Breast epithelium (tissue), 4 donors: Measurements from ENCODE around the gene TGFBR3. TPM values are rescaled to one million over a fixed set of nuclear protein-coding genes. Genes with fewer than 3 reads are reported as not detected.

Experiments used
- DNase-seq, 2 donors: peaks; one replicate each; pipeline ENCODE4 v3.0.0-alpha.2; 2019; ENCODE audit warnings: low spot score in 2 of 2
- H3K27ac ChIP-seq, 2 donors: fragments of 200-600 bp; sonication (generic) in 1 of 2; one replicate each; pipeline ENCODE4 v1.5.1; 2016 to 2019; ENCODE audit warnings: mild to moderate bottlenecking in 1 of 2
- H3K27me3 ChIP-seq, 2 donors: fragments of 200-600 bp; sonication (generic) in 1 of 2; one replicate each; pipeline versions ENCODE4 v1.5.1 to v1.6.0; 2017 to 2019; ENCODE audit warnings: control low read depth in 1 of 2, mild to moderate bottlenecking in 1 of 2
- H3K36me3 ChIP-seq: fragments of 200-600 bp; one replicate; pipeline ENCODE4 v1.5.1; 2019
- H3K4me1 ChIP-seq, 2 donors: fragments of 200-600 bp; sonication (generic); one replicate each; pipeline ENCODE4 v1.5.1; 2016 to 2019; ENCODE audit warnings: control low read depth in 1 of 2
- H3K4me3 ChIP-seq, 3 donors: fragments of 200-600 bp; sonication (generic); 1 replicate in 2 of 3; 2 replicates in 1 of 3; pipeline ENCODE4 v1.5.1; 2016 to 2019; ENCODE audit warnings: mild to moderate bottlenecking in 3 of 3, moderate library complexity in 2 of 3
- H3K9me3 ChIP-seq, 2 donors: fragments of 200-600 bp; sonication (generic) in 1 of 2; one replicate each; pipeline ENCODE4 v1.5.1; 2016 to 2019; ENCODE audit warnings: control low read depth in 1 of 2
- CTCF ChIP-seq, 3 donors: fragments of 450-650 bp; IDR thresholded peaks; one replicate each; pipeline ENCODE4 v1.5.1; 2016 to 2017; ENCODE audit warnings: antibody characterized with exemption in 3 of 3, mild to moderate bottlenecking in 3 of 3, moderate library complexity in 3 of 3
- POLR2A ChIP-seq: fragments of 450-650 bp; IDR thresholded peaks from one replicate; pipeline ENCODE4 v1.6.1; 2016; ENCODE audit warnings: antibody characterized with exemption, mild to moderate bottlenecking, moderate library complexity
- POLR2AphosphoS5 ChIP-seq, 3 donors: sonication (generic); formaldehyde crosslinking; IDR thresholded peaks; one replicate each; pipeline ENCODE4 v1.6.1; 2017; ENCODE audit warnings: antibody characterized with exemption in 3 of 3
- intact Hi-C: fragments of 100-400 bp; cut with DNase I; formaldehyde crosslinking; loops from one replicate; pipeline ENCODE4 v1.15.1; 2023; ENCODE audit warnings: low total_unique reads
- total RNA-seq, 3 donors: library from RNA; depleted of rRNA; stranded (reverse); fragments of >200 nt; gene quantifications; one replicate each; pipeline ENCODE4 v1.1.0, GENCODE V29; 2016

TGFBR3 gene
- total RNA-seq, 3 donors from 2014 or later, result 127 to 287 (median 167) TPM

- intact Hi-C loops, result no loop called here
- H3K9me3 ChIP-seq, result no peaks in the 10 kb centered on the region
- H3K4me3 ChIP-seq, result no peak overlapping the region
- H3K27ac ChIP-seq, result peak overlapping the region; percentile 40 to 74
- no peak for DNase-seq
- no peaks in the 10 kb centered on the region for H3K36me3 ChIP-seq
- H3K4me1 ChIP-seq, result peaks cover 6 to 8% of the 10 kb centered on the region in 2 donors
- H3K27me3 ChIP-seq, result no peaks in the 10 kb centered on the region
- TF ChIP-seq CTCF (IDR thresholded peaks at IDR 0.05) (no peak), POLR2AphosphoS5 (IDR thresholded peaks at IDR 0.05) (no peak), POLR2A (no peak)
These were observed 104.6 kb downstream of the TGFBR3 start for GRCh38 chr1:91781371-91781825.

GRCh38 chr1:91779548-91780021, 106.4 kb downstream of the TGFBR3 start:
- TF ChIP-seq CTCF (IDR thresholded peaks at IDR 0.05) (no peak), POLR2A (no peak), POLR2AphosphoS5 (IDR thresholded peaks at IDR 0.05) (no peak)
- no peak for DNase-seq
- Histone ChIP-seq H3K9me3 (no peaks in the 10 kb centered on the region), H3K4me3 (no peak overlapping the region), H3K36me3 (no peaks in the 10 kb centered on the region), H3K4me1 (peaks cover 6 to 22% of the 10 kb centered on the region in 2 donors), H3K27ac (peak overlapping the region in 1 of 2 donors; percentile 46), H3K27me3 (no peaks in the 10 kb centered on the region)
- intact Hi-C loops, result no loop called here

GRCh38 chr1:91778964-91779363, 107.0 kb downstream of the TGFBR3 start:
- H3K36me3 ChIP-seq, result no peaks in the 10 kb centered on the region
- H3K27ac ChIP-seq, result peak overlapping the region in 1 of 2 donors; percentile 46
- TF ChIP-seq CTCF (IDR thresholded peaks at IDR 0.05), result no peak
- TF ChIP-seq POLR2A, result no peak
- TF ChIP-seq POLR2AphosphoS5 (IDR thresholded peaks at IDR 0.05), result no peak
- H3K9me3 ChIP-seq, result no peaks in the 10 kb centered on the region
- intact Hi-C loops, result no loop called here
- no peak for DNase-seq
- no peak overlapping the region for H3K4me3 ChIP-seq
- no peaks in the 10 kb centered on the region for H3K27me3 ChIP-seq
- peaks cover 8 to 22% of the 10 kb centered on the region in 2 donors for H3K4me1 ChIP-seq

- DNase-seq, result no peak
- Histone ChIP-seq H3K4me1 (peaks cover 8 to 22% of the 10 kb centered on the region in 2 donors), H3K27me3 (no peaks in the 10 kb centered on the region), H3K36me3 (no peaks in the 10 kb centered on the region), H3K27ac (peak overlapping the region; percentile 79 to 80), H3K9me3 (no peaks in the 10 kb centered on the region), H3K4me3 (no peak overlapping the region)
- no peak for TF ChIP-seq POLR2AphosphoS5 (IDR thresholded peaks at IDR 0.05)
- TF ChIP-seq POLR2A, result no peak
- TF ChIP-seq CTCF (IDR thresholded peaks at IDR 0.05), result no peak
- intact Hi-C loops, result no loop called here
These were observed 108.2 kb downstream of the TGFBR3 start for GRCh38 chr1:91777630-91778300.

- no peak for TF ChIP-seq POLR2A
- TF ChIP-seq POLR2AphosphoS5 (IDR thresholded peaks at IDR 0.05), result no peak
- no peak for TF ChIP-seq CTCF (IDR thresholded peaks at IDR 0.05)
- DNase-seq, result no peak
- intact Hi-C loops, result no loop called here
- peak overlapping the region; percentile 79 to 80 for H3K27ac ChIP-seq
- H3K27me3 ChIP-seq, result no peaks in the 10 kb centered on the region
- H3K36me3 ChIP-seq, result no peaks in the 10 kb centered on the region
- no peaks in the 10 kb centered on the region for H3K9me3 ChIP-seq
- peaks cover 8 to 22% of the 10 kb centered on the region in 2 donors for H3K4me1 ChIP-seq
- H3K4me3 ChIP-seq, result no peak overlapping the region
These were observed 108.8 kb downstream of the TGFBR3 start for GRCh38 chr1:91777196-91777595.
